ENCODE data around the gene GLB1L2.

GLB1L2 gene

GRCh38 chr11:134365011-134365925, 33.5 kb downstream of the GLB1L2 start:
- Histone ChIP-seq H3K9me3 (ENCODE audit: control insufficient read depth, low read length) (no peaks in the 10 kb centered on the region), H3K27me3 (ENCODE audit: control insufficient read depth, insufficient read depth, low read length, poor library complexity, severe bottlenecking) (no peaks in the 10 kb centered on the region), H3K4me3 (ENCODE audit: insufficient read depth, low read depth, low read length) (no peak overlapping the region), H3K36me3 (ENCODE audit: control insufficient read depth, insufficient read depth, low read length) (no peaks in the 10 kb centered on the region), H3K27ac (ENCODE audit: insufficient read depth, low read depth, low read length, poor library complexity, severe bottlenecking) (no peak overlapping the region), H3K4me1 (ENCODE audit: control insufficient read depth, insufficient read depth, low read length) (no peaks in the 10 kb centered on the region)
- WGBS, 2 experiments: 90 to 92% methylated on average over 22 of the region's 22 CpGs

GRCh38 chr11:134366254-134366653, 34.5 kb downstream of the GLB1L2 start:
- no peaks in the 10 kb centered on the region for H3K9me3 ChIP-seq (ENCODE audit: control insufficient read depth, low read length)
- WGBS, 2 experiments: 89 to 90% methylated on average over 7 of the region's 7 CpGs

GRCh38 chr11:134367781-134368180, 36.0 kb downstream of the GLB1L2 start:
- H3K9me3 ChIP-seq (ENCODE audit: control insufficient read depth, low read length): no peaks in the 10 kb centered on the region
- 92 to 93% methylated on average over 17 to 18 of the region's 18 CpGs for WGBS, 2 experiments
- no peaks in the 10 kb centered on the region for H3K36me3 ChIP-seq (ENCODE audit: control insufficient read depth, insufficient read depth, low read length)

More at GRCh38 chr11:134366254-134366653, 34.5 kb downstream of the GLB1L2 start:
- Histone ChIP-seq H3K4me1 (ENCODE audit: control insufficient read depth, insufficient read depth, low read length) (no peaks in the 10 kb centered on the region), H3K4me3 (ENCODE audit: insufficient read depth, low read depth, low read length) (no peak overlapping the region), H3K36me3 (ENCODE audit: control insufficient read depth, insufficient read depth, low read length) (no peaks in the 10 kb centered on the region), H3K27me3 (ENCODE audit: control insufficient read depth, insufficient read depth, low read length, poor library complexity, severe bottlenecking) (no peaks in the 10 kb centered on the region), H3K27ac (ENCODE audit: insufficient read depth, low read depth, low read length, poor library complexity, severe bottlenecking) (no peak overlapping the region)

GRCh38 chr11:134369656-134370525, 38.1 kb downstream of the GLB1L2 start:
- no peaks in the 10 kb centered on the region for H3K36me3 ChIP-seq (ENCODE audit: control insufficient read depth, insufficient read depth, low read length)
- H3K27ac ChIP-seq (ENCODE audit: insufficient read depth, low read depth, low read length, poor library complexity, severe bottlenecking): no peak overlapping the region
- no peaks in the 10 kb centered on the region for H3K4me1 ChIP-seq (ENCODE audit: control insufficient read depth, insufficient read depth, low read length)
- 92% methylated on average over 30 of the region's 30 CpGs for WGBS, 2 experiments
- no peak overlapping the region for H3K4me3 ChIP-seq (ENCODE audit: insufficient read depth, low read depth, low read length)
- H3K9me3 ChIP-seq (ENCODE audit: control insufficient read depth, low read length): no peaks in the 10 kb centered on the region
- no peaks in the 10 kb centered on the region for H3K27me3 ChIP-seq (ENCODE audit: control insufficient read depth, insufficient read depth, low read length, poor library complexity, severe bottlenecking)

More at GRCh38 chr11:134367781-134368180, 36.0 kb downstream of the GLB1L2 start:
- no peaks in the 10 kb centered on the region for H3K27me3 ChIP-seq (ENCODE audit: control insufficient read depth, insufficient read depth, low read length, poor library complexity, severe bottlenecking)
- no peaks in the 10 kb centered on the region for H3K4me1 ChIP-seq (ENCODE audit: control insufficient read depth, insufficient read depth, low read length)
- H3K27ac ChIP-seq (ENCODE audit: insufficient read depth, low read depth, low read length, poor library complexity, severe bottlenecking): no peak overlapping the region
- no peak overlapping the region for H3K4me3 ChIP-seq (ENCODE audit: insufficient read depth, low read depth, low read length)

- no peaks in the 10 kb centered on the region for H3K27me3 ChIP-seq (ENCODE audit: control insufficient read depth, insufficient read depth, low read length, poor library complexity, severe bottlenecking)
- H3K9me3 ChIP-seq (ENCODE audit: control insufficient read depth, low read length): no peaks in the 10 kb centered on the region
- H3K27ac ChIP-seq (ENCODE audit: insufficient read depth, low read depth, low read length, poor library complexity, severe bottlenecking): no peak overlapping the region
- H3K36me3 ChIP-seq (ENCODE audit: control insufficient read depth, insufficient read depth, low read length): no peaks in the 10 kb centered on the region
- no peaks in the 10 kb centered on the region for H3K4me1 ChIP-seq (ENCODE audit: control insufficient read depth, insufficient read depth, low read length)
- WGBS, 2 experiments: 90 to 92% methylated on average over 16 to 19 of the region's 19 CpGs
- no peak overlapping the region for H3K4me3 ChIP-seq (ENCODE audit: insufficient read depth, low read depth, low read length)
Observed at GRCh38 chr11:134370526-134371435, 39.0 kb downstream of the GLB1L2 start.

- Histone ChIP-seq H3K27me3 (ENCODE audit: control insufficient read depth, insufficient read depth, low read length, poor library complexity, severe bottlenecking) (no peaks in the 10 kb centered on the region), H3K36me3 (ENCODE audit: control insufficient read depth, insufficient read depth, low read length) (no peaks in the 10 kb centered on the region), H3K9me3 (ENCODE audit: control insufficient read depth, low read length) (no peaks in the 10 kb centered on the region), H3K4me1 (ENCODE audit: control insufficient read depth, insufficient read depth, low read length) (no peaks in the 10 kb centered on the region), H3K4me3 (ENCODE audit: insufficient read depth, low read depth, low read length) (no peak overlapping the region), H3K27ac (ENCODE audit: insufficient read depth, low read depth, low read length, poor library complexity, severe bottlenecking) (no peak overlapping the region)
- 95% methylated on average over 22 of the region's 22 CpGs for WGBS, 2 experiments
Observed at GRCh38 chr11:134371436-134372185, 39.8 kb downstream of the GLB1L2 start.

- 90 to 91% methylated on average over 10 of the region's 10 CpGs for WGBS, 2 experiments
- no peaks in the 10 kb centered on the region for H3K4me1 ChIP-seq (ENCODE audit: control insufficient read depth, insufficient read depth, low read length)
- H3K4me3 ChIP-seq (ENCODE audit: insufficient read depth, low read depth, low read length): no peak overlapping the region
- H3K9me3 ChIP-seq (ENCODE audit: control insufficient read depth, low read length): no peaks in the 10 kb centered on the region
- no peaks in the 10 kb centered on the region for H3K36me3 ChIP-seq (ENCODE audit: control insufficient read depth, insufficient read depth, low read length)
- H3K27me3 ChIP-seq (ENCODE audit: control insufficient read depth, insufficient read depth, low read length, poor library complexity, severe bottlenecking): no peaks in the 10 kb centered on the region
- H3K27ac ChIP-seq (ENCODE audit: insufficient read depth, low read depth, low read length, poor library complexity, severe bottlenecking): no peak overlapping the region
Observed at GRCh38 chr11:134372536-134372935, 40.7 kb downstream of the GLB1L2 start.

GRCh38 chr11:134372961-134373360, 41.2 kb downstream of the GLB1L2 start:
- 86 to 87% methylated on average over 8 of the region's 8 CpGs for WGBS, 2 experiments
- Histone ChIP-seq H3K4me3 (ENCODE audit: insufficient read depth, low read depth, low read length) (no peak overlapping the region), H3K9me3 (ENCODE audit: control insufficient read depth, low read length) (no peaks in the 10 kb centered on the region), H3K36me3 (ENCODE audit: control insufficient read depth, insufficient read depth, low read length) (no peaks in the 10 kb centered on the region), H3K4me1 (ENCODE audit: control insufficient read depth, insufficient read depth, low read length) (no peaks in the 10 kb centered on the region), H3K27me3 (ENCODE audit: control insufficient read depth, insufficient read depth, low read length, poor library complexity, severe bottlenecking) (no peaks in the 10 kb centered on the region), H3K27ac (ENCODE audit: insufficient read depth, low read depth, low read length, poor library complexity, severe bottlenecking) (no peak overlapping the region)

- no peaks in the 10 kb centered on the region for H3K9me3 ChIP-seq (ENCODE audit: control insufficient read depth, low read length)
- H3K4me1 ChIP-seq (ENCODE audit: control insufficient read depth, insufficient read depth, low read length): no peaks in the 10 kb centered on the region
- no peaks in the 10 kb centered on the region for H3K36me3 ChIP-seq (ENCODE audit: control insufficient read depth, insufficient read depth, low read length)
- WGBS, 2 experiments: 94% methylated on average over 14 of the region's 14 CpGs
- H3K27me3 ChIP-seq (ENCODE audit: control insufficient read depth, insufficient read depth, low read length, poor library complexity, severe bottlenecking): no peaks in the 10 kb centered on the region
- H3K4me3 ChIP-seq (ENCODE audit: insufficient read depth, low read depth, low read length): no peak overlapping the region
- H3K27ac ChIP-seq (ENCODE audit: insufficient read depth, low read depth, low read length, poor library complexity, severe bottlenecking): no peak overlapping the region
Observed at GRCh38 chr11:134373591-134374052, 41.8 kb downstream of the GLB1L2 start.

Data from ectodermal cell (in vitro differentiated cells).